GM18519 (cell line): ENCODE data around the gene CGB5.
"Not testable (repeated sequence)": the region's sequence is repeated elsewhere in the genome, so short reads cannot be mapped to it uniquely, and the experiment has no call there.

ENCODE experiments used
- ATAC-seq: cut with Tn5 transposase; IDR thresholded peaks from one replicate; pipeline ENCODE4 v1.9.1; 2021; ENCODE audit warnings: mild to moderate bottlenecking, moderate library complexity; ENCODE audit not compliant: unreplicated experiment, low FRiP score

CGB5 gene

GRCh38 chr19:49020931-49021895 lies 22.4 kb upstream of the CGB5 start:
- no peak for ATAC-seq

- no peak for ATAC-seq
These were observed 21.5 kb upstream of the CGB5 start for GRCh38 chr19:49022116-49022515.

- not testable (repeated sequence) for ATAC-seq
These were observed 19.4 kb upstream of the CGB5 start, which contains the start of gene CGB3 for GRCh38 chr19:49024233-49024632. Gene CGB3, minus strand, starts transcription at chr19:49024333. Its CDS starts 362 bp downstream, at chr19:49023971.

GRCh38 chr19:49025088-49025487 lies 18.6 kb upstream of the CGB5 start:
- ATAC-seq, result not testable (repeated sequence)

- not testable (repeated sequence) for ATAC-seq
These were observed 18.0 kb upstream of the CGB5 start for GRCh38 chr19:49025599-49025998.

GRCh38 chr19:49028686-49029085 lies 15.0 kb upstream of the CGB5 start:
- ATAC-seq, result not testable (repeated sequence)

GRCh38 chr19:49029749-49030148 lies 13.9 kb upstream of the CGB5 start:
- not testable (repeated sequence) for ATAC-seq

- ATAC-seq, result not testable (repeated sequence)
These were observed 13.3 kb upstream of the CGB5 start for GRCh38 chr19:49030323-49030722.

GRCh38 chr19:49031642-49032301 lies 11.9 kb upstream of the CGB5 start, which contains the start of gene CGB2:
Gene CGB2, plus strand, starts transcription at chr19:49031890. Its CDS starts 206 bp downstream, at chr19:49032096.
- ATAC-seq, result not testable (repeated sequence)

- not testable (repeated sequence) for ATAC-seq
These were observed 6.8 kb upstream of the CGB5 start, which contains the start of gene CGB1 for GRCh38 chr19:49036815-49037214. Gene CGB1, minus strand, starts transcription at chr19:49036895. Its CDS starts 184 bp downstream, at chr19:49036711.

GRCh38 chr19:49038111-49038510 lies 5.5 kb upstream of the CGB5 start:
- ATAC-seq, result not testable (repeated sequence)

GRCh38 chr19:49038557-49039276 lies 4.9 kb upstream of the CGB5 start:
- not testable (repeated sequence) for ATAC-seq

GRCh38 chr19:49039736-49040135 lies 3.9 kb upstream of the CGB5 start:
- ATAC-seq, result not testable (repeated sequence)

- ATAC-seq, result no peak
These were observed 1.5 kb upstream of the CGB5 start for GRCh38 chr19:49042177-49042576.

- ATAC-seq, result not testable (repeated sequence)
These were observed 982 bp upstream of the CGB5 start for GRCh38 chr19:49042666-49043065.

GRCh38 chr19:49049011-49049410 lies 5.4 kb downstream of the CGB5 start, which contains the start of gene CGB8:
Gene CGB8, minus strand, starts transcription at chr19:49049111. Its CDS starts 372 bp downstream, at chr19:49048739.
- not testable (repeated sequence) for ATAC-seq

- ATAC-seq, result not testable (repeated sequence)
These were observed 6.2 kb downstream of the CGB5 start for GRCh38 chr19:49049834-49050233.

GRCh38 chr19:49050376-49051033 lies 6.9 kb downstream of the CGB5 start:
- not testable (repeated sequence) for ATAC-seq

GRCh38 chr19:49056101-49056901 lies 12.7 kb downstream of the CGB5 start:
- ATAC-seq, result no peak
